Adrenal gland (tissue), 12 donors: Measurements from ENCODE around the gene FDXACB1. TPM values are rescaled to one million over a fixed set of nuclear protein-coding genes. Genes with fewer than 3 reads are reported as not detected.

ENCODE experiments used
- DNase-seq, 7 donors: peaks; one replicate each; pipeline ENCODE4 v3.0.0-alpha.2; 2019 to 2020
- H3K27ac ChIP-seq, 5 donors: fragments of 200-600 bp; sonication (generic) in 4 of 5; 1 replicate in 3 of 5; 2 replicates in 2 of 5; pipeline versions ENCODE4 v1.5.1 to v1.8.0; 2016 to 2020; ENCODE audit warnings: mild to moderate bottlenecking in 1 of 5
- H3K27me3 ChIP-seq: fragments of 200-600 bp; 2 replicates; pipeline ENCODE4 v1.8.0; 2021
- H3K36me3 ChIP-seq, 2 donors: fragments of 200-600 bp; replicated peaks in 1 of 2; 1 replicate in 1 of 2; 2 replicates in 1 of 2; pipeline versions ENCODE4 v1.5.1 to v1.8.0; 2018 to 2022
- H3K4me1 ChIP-seq, 2 donors: fragments of 200-600 bp; replicated peaks in 1 of 2; 1 replicate in 1 of 2; 2 replicates in 1 of 2; pipeline versions ENCODE4 v1.5.1 to v1.8.0; 2018 to 2021
- H3K4me3 ChIP-seq, 4 donors: fragments of 200-600 bp; sonication (generic) in 3 of 4; one replicate each; pipeline ENCODE4 v1.5.1; 2016 to 2018
- H3K9me3 ChIP-seq, 3 donors: fragments of 200-600 bp; sonication (generic) in 1 of 3; replicated peaks in 1 of 3; 1 replicate in 2 of 3; 2 replicates in 1 of 3; pipeline versions ENCODE4 v1.5.1 to v1.8.0; 2016 to 2021
- CTCF ChIP-seq, 6 experiments: fragments of 450-650 bp in 4 of 6; fragments of 200-600 bp in 2 of 6; sonication (generic) in 1 of 6; IDR thresholded peaks; 1 replicate in 5 of 6; 2 replicates in 1 of 6; pipeline versions ENCODE4 v1.5.1 to v1.8.0; 2016 to 2021; ENCODE audit warnings: antibody characterized with exemption in 6 of 6, mild to moderate bottlenecking in 2 of 6, moderate library complexity in 1 of 6
- POLR2A ChIP-seq, 2 donors: fragments of 450-650 bp; IDR thresholded peaks; one replicate each; pipeline ENCODE4 v1.6.1; 2017; ENCODE audit warnings: antibody characterized with exemption in 2 of 2, mild to moderate bottlenecking in 2 of 2, moderate library complexity in 1 of 2
- WGBS, 4 donors: extraction: QIAGEN DNeasy Blood & Tissue Kit in 2 of 4; methylation state at CpG; one replicate each; pipeline versions ENCODE4 v1.1.5 to v1.1.7; 2013 to 2017; 5-methylcytosine and 5-hydroxymethylcytosine counted together
- intact Hi-C, 2 donors: fragments of 100-400 bp; cut with DNase I; formaldehyde crosslinking; loops; one replicate each; pipeline versions ENCODE4 v1.14.1 to v1.15.0; 2022 to 2023
- polyA plus RNA-seq, 3 donors: library from polyadenylated mRNA; stranded (reverse); fragments of 200-250 nt in 2 of 3; fragments of 350-450 nt in 1 of 3; fragmentation: Illumina TruSeq in 1 of 3; extraction: RNeasy Lipid Tissue Mini Kit (QIAGEN cat#74804) in 1 of 3; gene quantifications; one replicate each; pipeline ENCODE4 v1.2.3, GENCODE V29; 2013 to 2014
- total RNA-seq, 9 donors: library from RNA; depleted of rRNA in 4 of 9; stranded (reverse); fragments of >200 nt in 4 of 9; fragments of 120-200 nt in 1 of 9; fragmentation: NEBNext Ultra II Directional in 1 of 9; extraction: Animal tissue kit (Norgen Biotek cat#: 25700) in 1 of 9; gene quantifications; one replicate each; pipeline versions ENCODE4 v1.1.0 to v1.2.4, GENCODE V29; 2013 to 2023
- donor health status: healthy with polysubstance abuse.
- donor health status: Bipolar disorder and iron deficiency.
- donor health status: DM: yes; HTN: yes; CAD: no.
- donor health status: DM: no; HTN: no; CAD: no.
- donor health status: DM: no; HTN: no; CAD: no.
- donor health status: DM: yes; HTN: yes; CAD: no.

Gene FDXACB1
- total and polyA plus RNA-seq, 12 donors = 2.3 to 6.3 (median 3.7) TPM

GRCh38 chr11:111871693-111872161, 7.2 kb downstream of the FDXACB1 start:
- peak overlapping the region; percentile 67 to 97 (median 93) for H3K4me3 ChIP-seq
- 38 to 46% (median 46%) methylated on average over 5 of the region's 5 CpGs for WGBS, 4 donors

GRCh38 chr11:111870886-111871692, 7.9 kb downstream of the FDXACB1 start, which contains the start of gene ALG9:
Gene ALG9, minus strand, starts transcription at chr11:111871581. Its CDS starts 99 bp downstream, at chr11:111871482.
- DNase-seq = peak; percentile 70 to 92 (median 88)
- TF ChIP-seq CTCF (IDR thresholded peaks at IDR 0.05) (peak in 2 of 6 experiments; percentile 39 to 41), POLR2A (IDR thresholded peaks at IDR 0.05) (no peak)
- H3K9me3 ChIP-seq = no peaks in the 10 kb centered on the region
- WGBS, 4 donors = 0 to 1% (median 1%) methylated on average over 15 to 51 of the region's 51 CpGs
- intact Hi-C loops = loop anchor here (10.0 kb wide), 3 partner anchors 54 to 214 kb away; partner anchors contain the start of genes SDHD (in 1 of the 2) and TIMM8B (in 1 of the 2)
- H3K36me3 ChIP-seq = peaks cover 0 to 9% of the 10 kb centered on the region in 2 donors
- H3K27ac ChIP-seq = peak within 1 kb of the TSS; percentile 74 to 98 (median 87)
- H3K4me1 ChIP-seq = peaks cover 0 to 12% of the 10 kb centered on the region in 2 donors
- no peaks in the 10 kb centered on the region for H3K27me3 ChIP-seq
- peak within 1 kb of the TSS; percentile 67 to 97 (median 93) for H3K4me3 ChIP-seq

More at GRCh38 chr11:111871693-111872161, 7.2 kb downstream of the FDXACB1 start:
- H3K9me3 ChIP-seq = no peaks in the 10 kb centered on the region
- DNase-seq = no peak
- no peak for TF ChIP-seq CTCF (IDR thresholded peaks at IDR 0.05)
- TF ChIP-seq POLR2A (IDR thresholded peaks at IDR 0.05) = no peak
- intact Hi-C loops = loop anchor here (10.0 kb wide), 3 partner anchors 53 to 213 kb away; partner anchors contain the start of genes SDHD (in 1 of the 2) and TIMM8B (in 1 of the 2)
- peaks cover 0 to 4% of the 10 kb centered on the region in 2 donors for H3K36me3 ChIP-seq
- H3K27ac ChIP-seq = peak overlapping the region; percentile 74 to 98 (median 87)
- H3K27me3 ChIP-seq = no peaks in the 10 kb centered on the region
- peaks cover 0 to 12% of the 10 kb centered on the region in 2 donors for H3K4me1 ChIP-seq

DNA sequence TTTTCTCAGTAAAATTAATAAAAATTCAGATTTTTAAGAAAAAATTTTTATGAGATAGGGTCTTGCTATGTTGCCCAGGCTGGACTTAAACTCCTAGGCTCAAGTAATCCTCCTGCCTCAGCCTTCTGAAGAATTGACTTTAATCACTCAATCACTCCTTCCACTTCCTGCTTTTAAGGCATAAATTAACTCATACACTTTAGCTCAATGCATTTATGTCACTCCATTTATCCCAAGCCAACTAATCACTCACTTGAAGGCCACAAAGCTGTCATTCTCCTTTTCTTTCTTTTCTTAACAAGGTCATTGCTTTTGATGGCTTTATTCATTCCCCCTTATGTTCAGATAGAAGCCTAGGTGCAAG, 8.5 kb downstream of the FDXACB1 start:
- H3K4me1 ChIP-seq = peaks cover 0 to 12% of the 10 kb centered on the region in 2 donors
- TF ChIP-seq CTCF (IDR thresholded peaks at IDR 0.05) = no peak
- TF ChIP-seq POLR2A (IDR thresholded peaks at IDR 0.05) = no peak
- no peaks in the 10 kb centered on the region for H3K9me3 ChIP-seq
- peak overlapping the region in 2 of 4 donors; percentile 91 to 97 for H3K4me3 ChIP-seq
- H3K36me3 ChIP-seq = peaks cover 0 to 9% of the 10 kb centered on the region in 2 donors
- peak overlapping the region in 4 of 5 donors; percentile 74 to 98 (median 88) for H3K27ac ChIP-seq
- DNase-seq = no peak
- intact Hi-C loops = loop anchor here (10.0 kb wide), 3 partner anchors 54 to 214 kb away; partner anchors contain the start of genes SDHD (in 1 of the 2) and TIMM8B (in 1 of the 2)
- H3K27me3 ChIP-seq = no peaks in the 10 kb centered on the region

DNA sequence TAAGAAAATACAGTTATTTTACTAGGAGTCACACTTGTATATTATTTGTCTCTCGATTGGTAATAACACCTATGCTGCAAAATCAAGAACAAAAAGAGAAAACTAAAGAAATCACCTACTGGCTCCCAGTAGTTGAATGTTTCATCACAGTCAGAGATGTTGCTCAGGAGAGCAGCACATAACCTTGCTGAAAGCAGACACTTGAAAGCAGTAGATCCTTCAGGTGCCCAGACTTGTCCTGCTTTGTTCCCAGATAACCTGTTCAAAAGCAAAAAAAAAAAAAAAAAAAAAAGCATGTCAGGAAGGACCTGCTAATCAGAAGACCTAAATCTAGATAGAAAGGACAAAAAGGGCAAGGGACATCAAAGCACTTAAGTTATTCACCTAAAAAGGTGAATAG, 8.9 kb downstream of the FDXACB1 start:
- peak overlapping the region in 1 of 4 donors; percentile 97 for H3K4me3 ChIP-seq
- no peaks in the 10 kb centered on the region for H3K9me3 ChIP-seq
- TF ChIP-seq POLR2A (IDR thresholded peaks at IDR 0.05) (no peak), CTCF (IDR thresholded peaks at IDR 0.05) (no peak)
- peaks cover 0 to 12% of the 10 kb centered on the region in 2 donors for H3K4me1 ChIP-seq
- peaks cover 0 to 11% of the 10 kb centered on the region in 2 donors for H3K36me3 ChIP-seq
- DNase-seq = no peak
- intact Hi-C loops = loop anchor here (10.0 kb wide), 3 partner anchors 55 to 215 kb away; partner anchors contain the start of genes SDHD (in 1 of the 2) and TIMM8B (in 1 of the 2)
- H3K27ac ChIP-seq = no peak overlapping the region
- H3K27me3 ChIP-seq = no peaks in the 10 kb centered on the region
- whole genome bisulfite sequencing, 4 donors = 72 to 98% (median 79%) methylated on average over 1 of the region's 1 CpG
